Osteocyte (in vitro differentiated cells): Measurements from ENCODE around the gene DTX4. TPM values are rescaled to one million over a fixed set of nuclear protein-coding genes. Genes with fewer than 3 reads are reported as not detected.

Experiments
- DNase-seq: peaks from one replicate; pipeline ENCODE4 v3.0.0; 2021; ENCODE audit warnings: mixed read lengths; ENCODE audit not compliant: unreplicated experiment; ENCODE audit errors: extremely low spot score
- H3K27ac Mint-ChIP-seq: one replicate; pipeline ENCODE4 v1.8.0; 2021; ENCODE audit warnings: mild to moderate bottlenecking, mixed read lengths; ENCODE audit not compliant: unreplicated experiment
- H3K27me3 Mint-ChIP-seq: one replicate; pipeline ENCODE4 v1.8.0; 2021; ENCODE audit warnings: mixed read lengths; ENCODE audit not compliant: unreplicated experiment
- H3K36me3 Mint-ChIP-seq: one replicate; pipeline ENCODE4 v1.8.0; 2021; ENCODE audit warnings: mixed read lengths; ENCODE audit not compliant: unreplicated experiment
- H3K4me1 Mint-ChIP-seq: one replicate; pipeline ENCODE4 v1.8.0; 2021; ENCODE audit warnings: mixed read lengths; ENCODE audit not compliant: unreplicated experiment
- H3K4me3 Mint-ChIP-seq: one replicate; pipeline ENCODE4 v1.8.0; 2021; ENCODE audit warnings: mild to moderate bottlenecking, moderate library complexity, mixed read lengths; ENCODE audit not compliant: unreplicated experiment
- H3K9me3 Mint-ChIP-seq: one replicate; pipeline ENCODE4 v1.8.0; 2021; ENCODE audit warnings: mixed read lengths; ENCODE audit not compliant: unreplicated experiment
- total RNA-seq: library from RNA; stranded (reverse); gene quantifications from 2 replicates; pipeline ENCODE4 v1.2.1, GENCODE V29; 2021
- TF ChIP-seq, protein P1 (sequence below): fragments of 200-600 bp; sonication (generic); IDR thresholded peaks from 2 replicates; pipeline ENCODE4 v1.5.0; 2021; ENCODE audit warnings: antibody characterized with exemption, mild to moderate bottlenecking, moderate library complexity

Gene DTX4
- total RNA-seq, 1 donor from 2014 or later = 2.7 TPM

DNA sequence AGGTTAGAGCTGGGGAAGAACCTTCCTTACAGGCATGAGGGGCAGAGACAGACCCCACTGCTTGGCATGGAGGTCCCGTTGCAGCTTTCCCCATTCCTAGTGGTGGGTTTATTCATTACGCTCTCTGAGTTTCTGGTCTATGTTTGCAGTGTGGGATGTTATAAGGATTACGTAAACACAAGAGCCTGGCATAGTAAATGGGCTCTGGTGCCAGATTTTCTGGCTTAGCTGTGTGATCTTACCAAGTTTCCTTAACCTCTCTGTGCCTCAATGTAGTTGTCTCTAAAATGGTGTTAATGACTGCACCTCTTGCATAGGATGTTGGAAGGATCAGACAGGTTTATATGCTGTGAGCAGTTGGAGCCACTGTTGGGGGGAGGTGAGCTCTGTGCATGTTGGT lies 15.1 kb downstream of the DTX4 start:
- Mint-ChIP-seq H3K27me3 (no peaks in the 10 kb centered on the region), H3K9me3 (no peaks in the 10 kb centered on the region), H3K36me3 (no peaks in the 10 kb centered on the region), H3K4me3 (no peak overlapping the region), H3K4me1 (no peaks in the 10 kb centered on the region), H3K27ac (no peak overlapping the region)
- TF ChIP-seq, protein P1, sequence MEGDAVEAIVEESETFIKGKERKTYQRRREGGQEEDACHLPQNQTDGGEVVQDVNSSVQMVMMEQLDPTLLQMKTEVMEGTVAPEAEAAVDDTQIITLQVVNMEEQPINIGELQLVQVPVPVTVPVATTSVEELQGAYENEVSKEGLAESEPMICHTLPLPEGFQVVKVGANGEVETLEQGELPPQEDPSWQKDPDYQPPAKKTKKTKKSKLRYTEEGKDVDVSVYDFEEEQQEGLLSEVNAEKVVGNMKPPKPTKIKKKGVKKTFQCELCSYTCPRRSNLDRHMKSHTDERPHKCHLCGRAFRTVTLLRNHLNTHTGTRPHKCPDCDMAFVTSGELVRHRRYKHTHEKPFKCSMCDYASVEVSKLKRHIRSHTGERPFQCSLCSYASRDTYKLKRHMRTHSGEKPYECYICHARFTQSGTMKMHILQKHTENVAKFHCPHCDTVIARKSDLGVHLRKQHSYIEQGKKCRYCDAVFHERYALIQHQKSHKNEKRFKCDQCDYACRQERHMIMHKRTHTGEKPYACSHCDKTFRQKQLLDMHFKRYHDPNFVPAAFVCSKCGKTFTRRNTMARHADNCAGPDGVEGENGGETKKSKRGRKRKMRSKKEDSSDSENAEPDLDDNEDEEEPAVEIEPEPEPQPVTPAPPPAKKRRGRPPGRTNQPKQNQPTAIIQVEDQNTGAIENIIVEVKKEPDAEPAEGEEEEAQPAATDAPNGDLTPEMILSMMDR = no peak
- DNase-seq = no peak

DNA sequence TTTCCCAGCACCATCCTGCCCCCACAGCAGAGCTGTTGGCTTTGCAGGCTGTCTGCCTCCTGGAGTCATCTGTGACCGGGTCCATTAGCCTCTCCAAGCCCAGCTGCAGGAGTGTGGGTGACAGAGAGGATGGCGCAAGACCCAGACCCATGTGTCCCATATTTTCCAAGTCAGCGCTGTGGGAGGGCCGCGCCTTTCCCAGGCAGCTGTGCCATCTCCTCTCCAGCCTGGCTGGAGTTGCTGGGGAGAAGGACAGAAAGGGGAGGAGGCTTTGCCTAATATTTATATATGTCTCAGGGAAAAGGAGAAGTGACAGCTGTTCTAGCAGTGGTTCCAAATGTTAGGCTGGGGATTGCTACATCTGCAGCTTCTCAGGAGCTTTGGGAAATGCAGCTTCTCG lies 15.7 kb downstream of the DTX4 start:
- Mint-ChIP-seq H3K27me3 (no peaks in the 10 kb centered on the region), H3K9me3 (no peaks in the 10 kb centered on the region), H3K27ac (no peak overlapping the region), H3K36me3 (no peaks in the 10 kb centered on the region), H3K4me1 (no peaks in the 10 kb centered on the region), H3K4me3 (no peak overlapping the region)
- TF ChIP-seq, protein P1 = no peak
- DNase-seq = no peak

DNA sequence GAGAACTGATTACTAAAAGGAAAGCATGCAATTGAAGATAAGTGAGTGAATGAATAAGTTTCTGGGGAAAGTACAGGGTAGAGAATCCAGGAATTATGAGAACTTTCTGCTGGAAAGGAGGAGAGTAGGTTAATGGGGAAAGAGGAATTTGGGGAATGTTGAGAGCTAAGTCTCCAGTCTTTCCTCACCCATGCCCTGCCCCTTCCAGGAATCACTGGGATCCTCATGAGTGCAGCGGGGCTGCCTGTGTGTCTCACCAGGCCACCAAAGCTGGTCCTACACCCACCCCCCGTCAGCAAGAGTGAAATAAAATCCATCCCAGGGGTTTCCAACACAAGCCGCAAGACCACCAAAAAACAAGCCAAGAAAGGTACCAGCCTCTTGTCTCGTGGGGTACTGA lies 17.0 kb downstream of the DTX4 start:
- peaks cover 6% of the 10 kb centered on the region for H3K27me3 Mint-ChIP-seq
- no peak overlapping the region for H3K4me3 Mint-ChIP-seq
- H3K36me3 Mint-ChIP-seq = no peaks in the 10 kb centered on the region
- no peaks in the 10 kb centered on the region for H3K4me1 Mint-ChIP-seq
- TF ChIP-seq, protein P1 = no peak
- H3K27ac Mint-ChIP-seq = no peak overlapping the region
- no peaks in the 10 kb centered on the region for H3K9me3 Mint-ChIP-seq
- no peak for DNase-seq

DNA sequence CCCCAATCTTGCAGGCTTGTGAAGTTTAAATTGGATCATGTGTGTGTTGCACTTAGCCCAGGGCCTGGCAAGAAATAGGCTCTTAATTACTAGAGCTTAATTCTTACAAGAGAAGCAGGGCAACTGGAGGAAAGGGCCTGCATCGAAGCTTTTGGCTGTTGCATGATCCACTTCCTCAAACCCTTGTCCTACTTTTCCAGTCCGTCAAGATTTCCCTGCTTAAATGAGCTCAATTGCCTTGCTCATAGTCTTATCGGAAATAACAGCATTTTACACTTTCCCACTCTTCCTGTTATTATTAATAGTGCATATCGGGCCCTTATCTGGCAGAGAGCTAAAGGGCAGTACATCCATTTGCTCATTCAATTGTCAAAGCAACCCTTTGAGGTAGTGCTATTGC lies 18.1 kb downstream of the DTX4 start:
- H3K36me3 Mint-ChIP-seq = no peaks in the 10 kb centered on the region
- H3K4me1 Mint-ChIP-seq = no peaks in the 10 kb centered on the region
- no peak for DNase-seq
- H3K27me3 Mint-ChIP-seq = peaks cover 6% of the 10 kb centered on the region
- no peak overlapping the region for H3K4me3 Mint-ChIP-seq
- no peak overlapping the region for H3K27ac Mint-ChIP-seq
- no peaks in the 10 kb centered on the region for H3K9me3 Mint-ChIP-seq
- TF ChIP-seq, protein P1 = no peak

GRCh38 chr11:59191095-59191494 lies 19.2 kb downstream of the DTX4 start:
- TF ChIP-seq, protein P1 = no peak
- peaks cover 6% of the 10 kb centered on the region for H3K27me3 Mint-ChIP-seq
- no peak overlapping the region for H3K4me3 Mint-ChIP-seq
- no peak for DNase-seq
- H3K27ac Mint-ChIP-seq = no peak overlapping the region
- H3K9me3 Mint-ChIP-seq = no peaks in the 10 kb centered on the region
- H3K36me3 Mint-ChIP-seq = no peaks in the 10 kb centered on the region
- H3K4me1 Mint-ChIP-seq = no peaks in the 10 kb centered on the region
